ENCODE data around the gene TOM1. TPM values are rescaled to one million over a fixed set of nuclear protein-coding genes. Genes with fewer than 3 reads are reported as not detected.

Gene TOM1
- total RNA-seq, 1 experiment from 2014 or later, result 19.0 TPM

DNA sequence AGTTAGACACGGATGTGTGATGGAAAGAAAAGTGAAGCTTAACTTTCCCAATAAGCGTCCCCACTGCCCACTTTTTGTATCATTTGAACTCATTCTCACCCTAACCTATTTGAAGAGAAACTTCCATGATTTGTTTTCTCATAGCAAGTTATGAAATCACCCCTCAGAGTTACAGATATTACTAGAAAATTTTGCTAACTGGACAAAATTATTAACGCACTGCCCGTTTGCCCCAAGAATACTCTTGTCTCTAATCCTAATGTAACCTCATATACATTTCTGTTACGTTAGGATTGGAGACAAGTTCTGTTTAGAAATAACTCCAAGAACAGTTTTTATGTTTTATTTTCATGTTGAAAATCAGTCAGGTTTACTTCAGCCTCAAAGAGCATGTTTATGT lies 25.5 kb downstream of the TOM1 start:
- Histone ChIP-seq H3K4me1 (ENCODE audit: insufficient read depth, low read length) (no peaks in the 10 kb centered on the region), H3K36me3 (ENCODE audit: low read depth, low read length) (no peaks in the 10 kb centered on the region), H4K20me1 (ENCODE audit: low read length) (no peaks in the 10 kb centered on the region), H3K9ac (ENCODE audit: low read length) (no peak overlapping the region), H3K4me3 (ENCODE audit: low read length) (no peak overlapping the region), H2AFZ (ENCODE audit: low read length) (no peak overlapping the region), H3K4me2 (ENCODE audit: low read length) (no peak overlapping the region), H3K27ac (ENCODE audit: low read length) (no peak overlapping the region), H3K9me3 (ENCODE audit: low read length) (no peaks in the 10 kb centered on the region), H3F3A (ENCODE audit: low read length, unreplicated experiment) (no peaks in the 10 kb centered on the region), H3K27me3 (ENCODE audit: low read length) (no peaks in the 10 kb centered on the region), H3K79me2 (ENCODE audit: low read length) (no peaks in the 10 kb centered on the region), H3K9me2 (replicated peaks; ENCODE audit: low read length) (no peaks in the 10 kb centered on the region)
- ATAC-seq (no peak), DNase-seq (no peak)
- no TSS peak for BruUV-seq (replicated peaks)
- POLR2A ChIA-PET (ENCODE audit: unreplicated experiment), result no interaction called here
- TF ChIP-seq, protein P1, sequence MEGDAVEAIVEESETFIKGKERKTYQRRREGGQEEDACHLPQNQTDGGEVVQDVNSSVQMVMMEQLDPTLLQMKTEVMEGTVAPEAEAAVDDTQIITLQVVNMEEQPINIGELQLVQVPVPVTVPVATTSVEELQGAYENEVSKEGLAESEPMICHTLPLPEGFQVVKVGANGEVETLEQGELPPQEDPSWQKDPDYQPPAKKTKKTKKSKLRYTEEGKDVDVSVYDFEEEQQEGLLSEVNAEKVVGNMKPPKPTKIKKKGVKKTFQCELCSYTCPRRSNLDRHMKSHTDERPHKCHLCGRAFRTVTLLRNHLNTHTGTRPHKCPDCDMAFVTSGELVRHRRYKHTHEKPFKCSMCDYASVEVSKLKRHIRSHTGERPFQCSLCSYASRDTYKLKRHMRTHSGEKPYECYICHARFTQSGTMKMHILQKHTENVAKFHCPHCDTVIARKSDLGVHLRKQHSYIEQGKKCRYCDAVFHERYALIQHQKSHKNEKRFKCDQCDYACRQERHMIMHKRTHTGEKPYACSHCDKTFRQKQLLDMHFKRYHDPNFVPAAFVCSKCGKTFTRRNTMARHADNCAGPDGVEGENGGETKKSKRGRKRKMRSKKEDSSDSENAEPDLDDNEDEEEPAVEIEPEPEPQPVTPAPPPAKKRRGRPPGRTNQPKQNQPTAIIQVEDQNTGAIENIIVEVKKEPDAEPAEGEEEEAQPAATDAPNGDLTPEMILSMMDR (conservative IDR thresholded peaks at IDR 0.05; ENCODE audit: low read depth, low read length), result no peak
- TF ChIP-seq EZH2phosphoT487 (IDR thresholded peaks at IDR 0.05; ENCODE audit: borderline replicate concordance, low read length), result no peak
- no peak for TF ChIP-seq EZH2 (IDR thresholded peaks at IDR 0.05; ENCODE audit: low read length, unreplicated experiment)
- CTCF ChIA-PET, result no interaction called here
- intact Hi-C loops (cut with micrococcal nuclease), result no loop called here

DNA sequence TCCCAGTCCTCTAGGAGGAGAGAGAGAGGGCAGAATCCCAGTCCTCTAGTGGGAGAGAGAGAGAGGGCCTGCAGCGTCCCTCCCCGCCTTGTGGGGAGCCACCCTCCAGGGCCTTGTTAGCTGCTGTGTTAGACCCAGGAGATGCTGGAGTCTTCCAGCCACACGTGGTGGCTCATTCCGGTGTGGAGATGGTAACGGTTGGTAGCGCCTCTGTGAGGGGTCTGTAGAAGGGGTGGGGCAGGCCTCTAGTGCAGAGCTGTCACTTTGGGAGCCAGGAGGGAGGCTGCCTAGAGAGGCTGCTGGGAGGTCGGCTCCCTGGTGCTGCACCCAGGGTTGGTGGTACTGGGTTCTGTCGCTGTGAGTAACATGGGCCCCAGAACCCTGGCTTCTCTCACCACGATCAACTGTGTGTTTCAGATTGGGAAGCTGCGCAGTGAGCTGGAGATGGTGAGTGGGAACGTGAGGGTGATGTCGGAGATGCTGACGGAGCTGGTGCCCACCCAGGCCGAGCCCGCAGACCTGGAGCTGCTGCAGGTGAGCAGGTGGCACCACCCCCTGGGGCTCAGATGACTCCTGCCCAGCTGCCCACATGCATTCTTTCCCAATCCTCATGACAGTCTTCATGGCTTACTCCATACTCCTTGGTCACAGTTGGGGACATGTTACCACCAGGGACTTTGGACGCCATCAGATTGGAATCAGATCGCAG lies 27.3 kb downstream of the TOM1 start:
- H3K9ac ChIP-seq (ENCODE audit: low read length), result no peak overlapping the region
- H3K4me3 ChIP-seq (ENCODE audit: low read length), result no peak overlapping the region
- H3F3A ChIP-seq (ENCODE audit: low read length, unreplicated experiment), result no peaks in the 10 kb centered on the region
- H3K27me3 ChIP-seq (ENCODE audit: low read length), result no peaks in the 10 kb centered on the region
- no peaks in the 10 kb centered on the region for H3K4me1 ChIP-seq (ENCODE audit: insufficient read depth, low read length)
- ATAC-seq (no peak), DNase-seq (no peak)
- TF ChIP-seq EZH2 (IDR thresholded peaks at IDR 0.05; ENCODE audit: low read length, unreplicated experiment), result no peak
- no peak for TF ChIP-seq EZH2phosphoT487 (IDR thresholded peaks at IDR 0.05; ENCODE audit: borderline replicate concordance, low read length)
- TF ChIP-seq, protein P1 (conservative IDR thresholded peaks at IDR 0.05; ENCODE audit: low read depth, low read length), result no peak
- no peaks in the 10 kb centered on the region for H3K36me3 ChIP-seq (ENCODE audit: low read depth, low read length)
- CTCF ChIA-PET, result no interaction called here
- no TSS peak for BruUV-seq (replicated peaks)
- intact Hi-C loops (cut with micrococcal nuclease), result no loop called here
- no peaks in the 10 kb centered on the region for H4K20me1 ChIP-seq (ENCODE audit: low read length)
- no peaks in the 10 kb centered on the region for H3K9me2 ChIP-seq (replicated peaks; ENCODE audit: low read length)
- H3K9me3 ChIP-seq (ENCODE audit: low read length), result no peaks in the 10 kb centered on the region
- POLR2A ChIA-PET (ENCODE audit: unreplicated experiment), result no interaction called here
- no peak overlapping the region for H2AFZ ChIP-seq (ENCODE audit: low read length)
- no peak overlapping the region for H3K27ac ChIP-seq (ENCODE audit: low read length)
- H3K79me2 ChIP-seq (ENCODE audit: low read length), result no peaks in the 10 kb centered on the region
- no peak overlapping the region for H3K4me2 ChIP-seq (ENCODE audit: low read length)

DNA sequence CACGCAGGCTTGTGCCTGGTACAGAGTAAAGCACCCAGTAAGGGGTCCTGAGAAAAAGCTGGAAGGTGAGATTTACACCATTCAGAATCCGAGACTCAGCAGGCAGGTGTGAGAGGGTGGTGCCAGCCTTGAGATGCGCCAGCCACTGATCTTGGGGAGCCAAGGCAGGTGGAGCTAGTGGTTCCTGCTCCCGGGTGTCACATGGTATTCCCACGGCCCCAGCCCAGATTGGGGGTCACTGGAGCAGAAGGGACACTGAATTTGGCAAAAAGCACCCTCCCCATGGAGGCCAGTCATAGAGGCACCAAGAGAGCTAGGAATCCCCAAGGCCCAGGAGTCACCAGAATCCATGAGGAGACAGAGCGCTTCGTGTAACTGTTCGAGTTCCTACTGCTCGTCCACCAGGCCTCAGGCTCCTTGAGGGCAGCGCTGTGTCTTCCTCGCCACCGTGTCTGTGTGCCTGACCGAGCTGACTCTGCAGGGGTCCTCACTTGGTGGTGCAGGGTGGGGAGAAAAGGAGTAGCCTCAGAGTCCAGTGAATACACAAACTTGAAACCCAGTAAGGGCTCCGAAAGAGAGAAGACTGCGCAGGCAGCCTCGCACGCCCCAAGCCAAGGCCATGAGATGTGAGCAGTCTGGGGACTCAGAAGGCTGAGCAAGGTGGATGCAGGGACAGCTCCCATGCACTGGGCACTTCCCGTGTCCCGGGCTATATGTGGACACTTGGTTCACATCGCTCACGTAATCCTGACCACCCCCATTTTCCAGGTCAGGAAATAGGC lies 28.2 kb downstream of the TOM1 start:
- Histone ChIP-seq H3K4me3 (ENCODE audit: low read length) (no peak overlapping the region), H3K4me2 (ENCODE audit: low read length) (no peak overlapping the region), H4K20me1 (ENCODE audit: low read length) (no peaks in the 10 kb centered on the region), H3K4me1 (ENCODE audit: insufficient read depth, low read length) (no peaks in the 10 kb centered on the region), H3K27ac (ENCODE audit: low read length) (no peak overlapping the region), H3K9ac (ENCODE audit: low read length) (no peak overlapping the region), H3K9me2 (replicated peaks; ENCODE audit: low read length) (no peaks in the 10 kb centered on the region), H3K9me3 (ENCODE audit: low read length) (no peaks in the 10 kb centered on the region), H2AFZ (ENCODE audit: low read length) (no peak overlapping the region), H3K36me3 (ENCODE audit: low read depth, low read length) (no peaks in the 10 kb centered on the region), H3K27me3 (ENCODE audit: low read length) (no peaks in the 10 kb centered on the region), H3F3A (ENCODE audit: low read length, unreplicated experiment) (no peaks in the 10 kb centered on the region), H3K79me2 (ENCODE audit: low read length) (no peaks in the 10 kb centered on the region)
- intact Hi-C loops (cut with micrococcal nuclease), result no loop called here
- POLR2A ChIA-PET (ENCODE audit: unreplicated experiment), result no interaction called here
- CTCF ChIA-PET, result no interaction called here
- ATAC-seq, result no peak
- no TSS peak for BruUV-seq (replicated peaks)
- TF ChIP-seq EZH2phosphoT487 (IDR thresholded peaks at IDR 0.05; ENCODE audit: borderline replicate concordance, low read length) (no peak), EZH2 (IDR thresholded peaks at IDR 0.05; ENCODE audit: low read length, unreplicated experiment) (no peak)
- TF ChIP-seq, protein P1 (conservative IDR thresholded peaks at IDR 0.05; ENCODE audit: low read depth, low read length), result no peak
- no peak for DNase-seq
